Lower leg skin (tissue), 3 donors: ENCODE results near the gene CACNA1G.

Source experiments
- CTCF ChIP-seq, 3 donors: fragments of 450-650 bp; IDR thresholded peaks; one replicate each; pipeline ENCODE4 v1.5.1; 2016; ENCODE audit warnings: antibody characterized with exemption in 3 of 3, mild to moderate bottlenecking in 3 of 3, moderate library complexity in 2 of 3
- POLR2A ChIP-seq, 2 donors: fragments of 450-650 bp; IDR thresholded peaks; one replicate each; pipeline ENCODE4 v1.6.1; 2016 to 2017; ENCODE audit warnings: antibody characterized with exemption in 2 of 2, mild to moderate bottlenecking in 1 of 2, moderate library complexity in 1 of 2

- TF ChIP-seq CTCF (IDR thresholded peaks at IDR 0.05) (no peak), POLR2A (IDR thresholded peaks at IDR 0.05) (no peak)
Observed at GRCh38 chr17:50533185-50533584, 27.3 kb upstream of the CACNA1G start.
